GM11168 (cell line): Measurements from ENCODE around the gene TCF4.

ENCODE experiments used
- in situ Hi-C: fragments of 300-500 bp; cut with MboI; formaldehyde crosslinking; loops from one replicate; pipeline ENCODE4 v1.12.0; 2022; ENCODE audit warnings: low sequenced_read_pairs; ENCODE audit not compliant: unreplicated experiment

TCF4 gene

GRCh38 chr18:55179835-55180234, 408.2 kb downstream of the TCF4 start:
- in situ Hi-C loops, result no loop called here

- in situ Hi-C loops, result no loop called here
These were observed 408.6 kb downstream of the TCF4 start for GRCh38 chr18:55179425-55179824.

GRCh38 chr18:55173291-55173690, 414.7 kb downstream of the TCF4 start:
- in situ Hi-C loops, result no loop called here
